Small intestine (tissue), 7 donors: ENCODE data around the gene MRPL36. TPM values are rescaled to one million over a fixed set of nuclear protein-coding genes. Genes with fewer than 3 reads are reported as not detected.

Source experiments
- DNase-seq, 2 donors: peaks; one replicate each; pipeline versions ENCODE4 v3.0.0 to v3.0.0-alpha.2; 2013
- FAIRE-seq: peaks from 2 replicates; lab custom pipeline; 2012; peaks lifted over from hg19 to GRCh38; lab: Jason Lieb, UNC
- H3K27ac ChIP-seq, 3 donors: one replicate each; pipeline ENCODE4 v1.5.1; 2013; ENCODE audit warnings: low read length in 2 of 3, mild to moderate bottlenecking in 2 of 3, control low read depth in 1 of 3, inconsistent platforms in 1 of 3, low read depth in 1 of 3, moderate library complexity in 1 of 3
- H3K27me3 ChIP-seq, 3 donors: one replicate each; pipeline ENCODE4 v1.6.1; 2013; ENCODE audit warnings: low read length in 3 of 3, inconsistent platforms in 1 of 3; ENCODE audit not compliant: control insufficient read depth in 3 of 3, insufficient read depth in 3 of 3
- H3K36me3 ChIP-seq, 3 donors: one replicate each; pipeline ENCODE4 v1.6.1; 2013; ENCODE audit warnings: low read length in 3 of 3, inconsistent platforms in 1 of 3, low read depth in 1 of 3, mild to moderate bottlenecking in 1 of 3, moderate library complexity in 1 of 3; ENCODE audit not compliant: control insufficient read depth in 3 of 3, insufficient read depth in 2 of 3
- H3K4me1 ChIP-seq, 3 donors: one replicate each; pipeline ENCODE4 v1.6.1; 2013; ENCODE audit warnings: low read length in 2 of 3, inconsistent platforms in 1 of 3, low read depth in 1 of 3, mild to moderate bottlenecking in 1 of 3, moderate library complexity in 1 of 3; ENCODE audit not compliant: control insufficient read depth in 3 of 3, insufficient read depth in 2 of 3
- H3K4me3 ChIP-seq, 3 donors: one replicate each; pipeline ENCODE4 v1.5.1; 2013; ENCODE audit warnings: low read length in 3 of 3, control low read depth in 1 of 3, inconsistent platforms in 1 of 3, low read depth in 1 of 3, mild to moderate bottlenecking in 1 of 3, moderate library complexity in 1 of 3
- H3K9me3 ChIP-seq, 2 donors: one replicate each; pipeline ENCODE4 v1.6.1; 2013; ENCODE audit warnings: low read depth in 1 of 2, low read length in 1 of 2; ENCODE audit not compliant: control insufficient read depth in 2 of 2, insufficient read depth in 1 of 2
- WGBS, 3 donors: extraction: QIAGEN DNeasy Blood & Tissue Kit; methylation state at CpG; one replicate each; pipeline ENCODE4 v1.1.7; 2013; 5-methylcytosine and 5-hydroxymethylcytosine counted together
- polyA plus RNA-seq, 4 donors: library from polyadenylated mRNA; stranded (reverse) in 3 of 4; unstranded in 1 of 4; fragments of 200-250 nt in 3 of 4; fragments of 120-200 nt in 1 of 4; gene quantifications; one replicate each; pipeline versions ENCODE4 v1.2.1 to v1.2.3, GENCODE V29; 2013
- donor health status: healthy with polysubstance abuse.
- donor health status: control.
- donor health status: control.
- donor health status: Bipolar disorder and iron deficiency.
- donor health status: healthy.

The MRPL36 gene
- polyA plus RNA-seq, 4 donors: 30.9 to 101 (median 75.8) TPM

- FAIRE-seq: no peak
- Histone ChIP-seq H3K27me3 (peaks cover 0 to 3% (median 0%) of the 10 kb centered on the region in 3 donors), H3K4me1 (no peaks in the 10 kb centered on the region), H3K4me3 (no peak overlapping the region), H3K9me3 (no peaks in the 10 kb centered on the region), H3K27ac (no peak overlapping the region), H3K36me3 (no peaks in the 10 kb centered on the region)
- DNase-seq: no peak
- WGBS, 3 donors: 82 to 86% (median 85%) methylated on average over 6 of the region's 6 CpGs
Measured at GRCh38 chr5:1781107-1781506, 18.5 kb downstream of the MRPL36 start.

DNA sequence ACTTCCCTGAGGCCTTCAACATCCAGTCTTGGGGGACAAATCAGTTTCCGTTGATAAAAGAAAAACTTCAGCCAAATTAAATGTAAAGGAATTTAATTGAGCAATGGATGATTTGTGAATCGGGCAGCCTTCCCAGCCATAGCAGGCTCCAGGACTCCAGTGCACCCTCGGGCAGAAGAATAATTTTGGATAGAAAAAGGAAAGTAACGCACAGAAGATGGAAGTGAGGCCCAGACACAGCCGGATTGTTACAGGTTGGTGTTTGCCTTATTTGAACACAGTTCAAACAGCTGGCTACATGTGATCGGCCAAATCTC lies 19.1 kb downstream of the MRPL36 start:
- no peak overlapping the region for H3K27ac ChIP-seq
- no peaks in the 10 kb centered on the region for H3K36me3 ChIP-seq
- H3K27me3 ChIP-seq: peaks cover 0 to 3% (median 0%) of the 10 kb centered on the region in 3 donors
- no peak overlapping the region for H3K4me3 ChIP-seq
- H3K9me3 ChIP-seq: no peaks in the 10 kb centered on the region
- FAIRE-seq: no peak
- WGBS, 3 donors: 80 to 84% (median 83%) methylated on average over 6 of the region's 6 CpGs
- no peak for DNase-seq
- H3K4me1 ChIP-seq: no peaks in the 10 kb centered on the region

- DNase-seq (no peak), FAIRE-seq (no peak)
- Histone ChIP-seq H3K27me3 (peaks cover 0 to 3% (median 0%) of the 10 kb centered on the region in 3 donors), H3K27ac (no peak overlapping the region), H3K9me3 (no peaks in the 10 kb centered on the region), H3K36me3 (no peaks in the 10 kb centered on the region), H3K4me3 (no peak overlapping the region), H3K4me1 (no peaks in the 10 kb centered on the region)
- 78 to 80% (median 79%) methylated on average over 20 of the region's 20 CpGs for WGBS, 3 donors
Measured at GRCh38 chr5:1779782-1780613, 19.6 kb downstream of the MRPL36 start.

- Histone ChIP-seq H3K27me3 (peaks cover 0 to 3% (median 0%) of the 10 kb centered on the region in 3 donors), H3K36me3 (no peaks in the 10 kb centered on the region), H3K27ac (no peak overlapping the region), H3K9me3 (no peaks in the 10 kb centered on the region), H3K4me1 (no peaks in the 10 kb centered on the region), H3K4me3 (no peak overlapping the region)
- no peak for FAIRE-seq
- 80 to 86% (median 81%) methylated on average over 32 of the region's 32 CpGs for WGBS, 3 donors
- DNase-seq: no peak
Measured at GRCh38 chr5:1779021-1779680, 20.5 kb downstream of the MRPL36 start.

- H3K27ac ChIP-seq: no peak overlapping the region
- WGBS, 3 donors: 67 to 74% (median 71%) methylated on average over 19 of the region's 19 CpGs
- no peak overlapping the region for H3K4me3 ChIP-seq
- no peak for FAIRE-seq
- H3K27me3 ChIP-seq: no peaks in the 10 kb centered on the region
- no peaks in the 10 kb centered on the region for H3K9me3 ChIP-seq
- DNase-seq: no peak
- H3K36me3 ChIP-seq: no peaks in the 10 kb centered on the region
- no peaks in the 10 kb centered on the region for H3K4me1 ChIP-seq
Measured at GRCh38 chr5:1778138-1779020, 21.3 kb downstream of the MRPL36 start.

DNA sequence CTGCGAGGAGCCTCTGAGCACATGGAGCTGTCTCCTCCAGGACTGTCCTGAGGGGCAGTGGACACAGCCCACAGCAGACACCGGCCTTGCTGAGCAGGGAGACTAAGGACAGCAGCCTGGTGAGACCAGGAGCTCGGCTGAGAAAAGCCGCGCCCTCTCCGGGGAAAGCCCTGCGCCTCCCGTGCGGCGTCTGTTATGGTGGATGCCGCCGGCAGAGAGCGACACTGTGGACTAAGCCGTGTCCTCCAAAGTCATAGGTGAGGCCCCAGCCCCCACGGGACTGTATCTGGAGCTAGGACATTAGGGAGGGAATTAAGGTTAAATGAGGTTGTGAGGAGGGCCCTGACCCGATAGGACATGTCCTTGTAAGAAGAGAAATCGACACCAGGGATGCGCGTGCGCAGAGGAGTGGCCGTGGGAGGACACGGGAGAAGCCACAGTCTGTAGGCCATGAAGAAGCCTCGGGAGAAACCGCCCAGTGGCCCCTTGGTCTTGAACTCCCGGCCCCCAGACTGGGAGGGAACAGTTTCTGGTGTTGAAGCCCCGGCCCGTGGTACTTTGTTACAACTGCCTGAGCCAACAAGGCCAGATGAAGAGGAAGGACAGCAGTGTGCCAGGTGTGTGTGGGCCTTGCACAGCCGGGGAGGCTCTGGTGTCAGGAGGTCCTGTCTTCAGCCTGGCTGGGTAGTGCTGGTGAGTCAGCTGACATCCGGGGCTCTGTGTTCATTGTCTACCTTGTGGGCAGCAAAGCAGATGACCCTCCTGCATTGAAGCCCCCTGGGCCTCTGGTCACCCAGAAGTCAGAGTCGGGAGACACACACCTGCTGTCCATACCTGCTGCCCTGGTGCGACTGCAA lies 22.1 kb downstream of the MRPL36 start:
- no peak overlapping the region for H3K4me3 ChIP-seq
- DNase-seq (no peak), FAIRE-seq (no peak)
- WGBS, 3 donors: 86 to 87% (median 87%) methylated on average over 31 of the region's 31 CpGs
- no peaks in the 10 kb centered on the region for H3K27me3 ChIP-seq
- no peaks in the 10 kb centered on the region for H3K9me3 ChIP-seq
- H3K36me3 ChIP-seq: no peaks in the 10 kb centered on the region
- no peaks in the 10 kb centered on the region for H3K4me1 ChIP-seq
- no peak overlapping the region for H3K27ac ChIP-seq

DNA sequence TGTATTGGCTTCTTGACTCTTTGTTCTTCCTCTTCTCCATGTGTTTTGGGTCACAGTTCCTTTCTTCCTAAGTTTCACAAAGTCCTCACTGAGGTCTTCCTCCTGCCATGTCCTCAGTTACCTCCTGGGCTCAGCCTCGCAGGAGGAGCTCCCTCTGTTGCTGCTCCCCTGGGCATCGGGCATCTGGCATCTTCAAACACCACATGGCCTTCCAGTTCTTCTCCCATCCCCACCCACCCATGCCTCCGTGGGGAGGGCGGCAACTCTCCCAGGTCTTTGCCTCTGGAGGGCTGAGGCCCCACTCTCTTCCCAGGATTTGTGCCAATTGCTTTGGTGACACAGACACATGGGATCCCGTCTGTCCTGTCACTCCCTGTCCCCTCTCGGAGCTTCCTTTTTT lies 22.8 kb downstream of the MRPL36 start:
- FAIRE-seq (no peak), DNase-seq (no peak)
- Histone ChIP-seq H3K27me3 (no peaks in the 10 kb centered on the region), H3K36me3 (no peaks in the 10 kb centered on the region), H3K9me3 (no peaks in the 10 kb centered on the region), H3K4me3 (no peak overlapping the region), H3K4me1 (no peaks in the 10 kb centered on the region), H3K27ac (no peak overlapping the region)
- WGBS, 3 donors: 71 to 86% (median 80%) methylated on average over 6 of the region's 6 CpGs
